ENCODE results near the gene RNU1-1. TPM values are rescaled to one million over a fixed set of nuclear protein-coding genes. Genes with fewer than 3 reads are reported as not detected.
"Not testable (repeated sequence)": the region's sequence is repeated elsewhere in the genome, so short reads cannot be mapped to it uniquely, and the experiment has no call there.

Gene RNU1-1
- total and polyA plus RNA-seq, 8 donors = under 0.01 to 9,966 (median under 0.01) TPM; not detected in 3

GRCh38 chr1:16540421-16540893 lies 26.4 kb upstream of the RNU1-1 start:
- intact Hi-C loops (cut with DNase I; ENCODE audit: low total_unique reads); H3K9me3 ChIP-seq; H3K4me3 ChIP-seq; H3K27ac ChIP-seq; H3K4me1 ChIP-seq; H3K36me3 ChIP-seq: not testable (repeated sequence)
- peaks cover 0 to 20% (median 6%) of the 10 kb centered on the region in 3 donors for H3K27me3 ChIP-seq
- DNase-seq = peak in 1 of 2 donors; percentile 42
- WGBS, 5 donors = 4 to 20% (median 18%) methylated on average over 1 to 2 of the region's 2 CpGs; no CpG with 5 or more reads in 2 of the 5 donors

- DNase-seq; H3K9me3 ChIP-seq; H3K36me3 ChIP-seq; H3K27ac ChIP-seq; intact Hi-C loops (cut with DNase I; ENCODE audit: low total_unique reads); H3K4me3 ChIP-seq: not testable (repeated sequence)
- H3K4me1 ChIP-seq = peaks cover 5 to 13% (median 8%) of the 10 kb centered on the region in 4 donors
- H3K27me3 ChIP-seq = peaks cover 0 to 35% (median 18%) of the 10 kb centered on the region in 3 donors
- 74 to 94% (median 83%) methylated on average over 2 to 5 of the region's 6 CpGs for WGBS, 5 donors
Observed at GRCh38 chr1:16537528-16537927, 23.4 kb upstream of the RNU1-1 start.

GRCh38 chr1:16536796-16537195 lies 22.7 kb upstream of the RNU1-1 start:
- H3K27ac ChIP-seq; H3K4me3 ChIP-seq; H3K36me3 ChIP-seq; DNase-seq; H3K9me3 ChIP-seq; intact Hi-C loops (cut with DNase I; ENCODE audit: low total_unique reads): not testable (repeated sequence)
- peaks cover 0 to 43% (median 23%) of the 10 kb centered on the region in 3 donors for H3K27me3 ChIP-seq
- WGBS, 5 donors = 82 to 86% (median 84%) methylated on average over 14 to 15 of the region's 15 CpGs
- peaks cover 5 to 13% (median 8%) of the 10 kb centered on the region in 4 donors for H3K4me1 ChIP-seq

GRCh38 chr1:16535898-16536297 lies 21.8 kb upstream of the RNU1-1 start:
- Histone ChIP-seq H3K4me3 (peak overlapping the region in 1 of 4 donors; percentile 39), H3K4me1 (peaks cover 5 to 13% (median 8%) of the 10 kb centered on the region in 4 donors), H3K27me3 (peaks cover 0 to 50% (median 23%) of the 10 kb centered on the region in 3 donors)
- H3K36me3 ChIP-seq; H3K9me3 ChIP-seq; H3K27ac ChIP-seq; intact Hi-C loops (cut with DNase I; ENCODE audit: low total_unique reads); DNase-seq: not testable (repeated sequence)
- whole genome bisulfite sequencing, 5 donors = 53 to 75% (median 69%) methylated on average over 13 to 22 of the region's 22 CpGs

- DNase-seq = peak in 1 of 2 donors; percentile 31
- Histone ChIP-seq H3K4me3 (peak overlapping the region in 3 of 4 donors; percentile 3 to 39 (median 7)), H3K27me3 (peaks cover 0 to 50% (median 23%) of the 10 kb centered on the region in 3 donors), H3K4me1 (peaks cover 5 to 13% (median 8%) of the 10 kb centered on the region in 4 donors)
- 15 to 52% (median 30%) methylated on average over 17 to 34 of the region's 34 CpGs for WGBS, 5 donors
- H3K27ac ChIP-seq; H3K9me3 ChIP-seq; H3K36me3 ChIP-seq; intact Hi-C loops (cut with DNase I; ENCODE audit: low total_unique reads): not testable (repeated sequence)
Observed at GRCh38 chr1:16535487-16535886, 21.4 kb upstream of the RNU1-1 start.

GRCh38 chr1:16534829-16535456 lies 20.9 kb upstream of the RNU1-1 start:
- DNase-seq = peak in 1 of 2 donors; percentile 55

GRCh38 chr1:16534239-16534828 lies 20.2 kb upstream of the RNU1-1 start:
- Histone ChIP-seq H3K27me3 (peaks cover 0 to 50% (median 23%) of the 10 kb centered on the region in 3 donors), H3K4me3 (peak overlapping the region in 2 of 4 donors; percentile 7 to 39), H3K4me1 (peaks cover 5 to 13% (median 8%) of the 10 kb centered on the region in 4 donors)
- WGBS, 5 donors = 10 to 32% (median 16%) methylated on average over 24 to 42 of the region's 44 CpGs
- H3K27ac ChIP-seq; H3K36me3 ChIP-seq; intact Hi-C loops (cut with DNase I; ENCODE audit: low total_unique reads); DNase-seq; H3K9me3 ChIP-seq: not testable (repeated sequence)

More at GRCh38 chr1:16534829-16535456, 20.9 kb upstream of the RNU1-1 start:
- H3K36me3 ChIP-seq; intact Hi-C loops (cut with DNase I; ENCODE audit: low total_unique reads); H3K9me3 ChIP-seq; H3K27ac ChIP-seq: not testable (repeated sequence)
- Histone ChIP-seq H3K27me3 (peaks cover 0 to 50% (median 23%) of the 10 kb centered on the region in 3 donors), H3K4me3 (peak overlapping the region in 3 of 4 donors; percentile 3 to 39 (median 7)), H3K4me1 (peaks cover 5 to 13% (median 8%) of the 10 kb centered on the region in 4 donors)
- WGBS, 5 donors = 9 to 33% (median 18%) methylated on average over 21 to 34 of the region's 43 CpGs

- H3K27ac ChIP-seq; H3K36me3 ChIP-seq; H3K9me3 ChIP-seq; intact Hi-C loops (cut with DNase I; ENCODE audit: low total_unique reads); H3K4me3 ChIP-seq; DNase-seq: not testable (repeated sequence)
- 25 to 52% (median 40%) methylated on average over 12 to 28 of the region's 32 CpGs for WGBS, 5 donors
- H3K4me1 ChIP-seq = peaks cover 5 to 13% (median 8%) of the 10 kb centered on the region in 4 donors
- peaks cover 0 to 50% (median 23%) of the 10 kb centered on the region in 3 donors for H3K27me3 ChIP-seq
Observed at GRCh38 chr1:16532235-16532991, 18.3 kb upstream of the RNU1-1 start.

- H3K4me3 ChIP-seq; intact Hi-C loops (cut with DNase I; ENCODE audit: low total_unique reads); H3K36me3 ChIP-seq; H3K9me3 ChIP-seq; H3K27ac ChIP-seq; DNase-seq; H3K4me1 ChIP-seq: not testable (repeated sequence)
- 71 to 84% (median 79%) methylated on average over 3 of the region's 3 CpGs for WGBS, 5 donors
- peaks cover 0 to 19% (median 6%) of the 10 kb centered on the region in 3 donors for H3K27me3 ChIP-seq
Observed at GRCh38 chr1:16528338-16528737, 14.3 kb upstream of the RNU1-1 start.

GRCh38 chr1:16525769-16526168 lies 11.7 kb upstream of the RNU1-1 start:
- intact Hi-C loops (cut with DNase I; ENCODE audit: low total_unique reads) = not testable (repeated sequence)
- DNase-seq = peak in 1 of 2 donors; percentile 44
- H3K27me3 ChIP-seq = peaks cover 0 to 14% (median 6%) of the 10 kb centered on the region in 3 donors

GRCh38 chr1:16521679-16522078 lies 7.6 kb upstream of the RNU1-1 start:
- intact Hi-C loops (cut with DNase I; ENCODE audit: low total_unique reads) = not testable (repeated sequence)
- H3K27me3 ChIP-seq = peaks cover 0 to 46% (median 24%) of the 10 kb centered on the region in 3 donors

More at GRCh38 chr1:16525769-16526168, 11.7 kb upstream of the RNU1-1 start:
- not testable (repeated sequence) for H3K4me1 ChIP-seq, H3K4me3 ChIP-seq, H3K9me3 ChIP-seq, H3K27ac ChIP-seq, H3K36me3 ChIP-seq

More at GRCh38 chr1:16521679-16522078, 7.6 kb upstream of the RNU1-1 start:
- not testable (repeated sequence) for DNase-seq, H3K9me3 ChIP-seq, H3K4me1 ChIP-seq, H3K27ac ChIP-seq, H3K36me3 ChIP-seq, H3K4me3 ChIP-seq
- WGBS, 5 donors = 34 to 48% (median 40%) methylated on average over 5 of the region's 5 CpGs

All from stomach (tissue), 9 donors.